ENCODE measurements around the gene CYP2W1.

CYP2W1 gene

DNA sequence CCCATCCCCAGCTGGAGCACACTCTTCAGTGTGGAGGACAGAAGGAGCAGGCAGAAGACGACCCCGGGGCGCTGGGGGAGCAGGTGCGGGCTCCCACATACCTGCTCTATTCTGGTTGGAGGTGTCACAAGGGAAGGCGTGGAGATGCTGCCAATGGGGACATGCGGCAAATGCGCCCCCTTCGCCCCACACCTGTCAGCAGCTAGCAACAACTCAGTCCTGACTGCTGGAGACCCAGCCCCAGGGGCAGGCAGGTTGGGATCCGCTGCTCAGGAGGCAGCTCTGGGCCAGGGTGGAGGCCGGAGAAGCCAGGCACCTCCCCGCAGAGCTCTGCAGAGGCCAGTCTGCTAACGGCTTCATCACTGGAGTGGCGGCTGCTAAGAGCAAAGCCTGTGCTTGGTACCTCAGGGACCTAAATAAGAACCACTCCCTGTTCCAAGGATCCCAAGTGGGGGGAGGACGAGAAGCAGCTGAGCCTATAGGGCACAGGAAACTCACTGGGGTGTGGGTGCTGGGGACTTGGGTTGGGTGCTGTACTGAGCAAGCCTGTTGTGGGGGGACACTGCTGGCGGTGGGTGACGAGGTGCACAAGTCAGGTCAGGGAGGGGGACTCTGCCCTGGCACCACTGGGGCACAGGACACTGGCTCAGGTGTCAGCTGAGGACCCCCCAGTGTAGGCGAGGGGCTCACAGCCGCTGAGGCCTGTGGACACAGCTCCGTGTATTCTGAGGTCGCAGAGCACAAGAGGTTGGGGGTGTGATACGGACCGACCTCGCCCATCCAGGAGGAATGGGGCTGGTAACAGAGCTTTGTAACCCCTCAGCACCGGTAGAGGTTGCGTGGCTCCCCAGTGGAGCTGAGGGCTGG is 42.1 kb downstream of the CYP2W1 start:
- WGBS = 95% methylated on average over 25 of the region's 25 CpGs
- Histone ChIP-seq H3K36me3 (ENCODE audit: insufficient read depth, low read length) (peaks cover 16% of the 10 kb centered on the region; the same call in 1 of the 2 replicates), H3K9ac (ENCODE audit: low read depth, low read length) (no peak overlapping the region), H3K4me1 (ENCODE audit: insufficient read depth, low read length) (peaks cover 2% of the 10 kb centered on the region; the same call in 1 of the 2 replicates), H3K27ac (ENCODE audit: low read depth, low read length) (no peak overlapping the region), H3K9me3 (ENCODE audit: insufficient read depth, low read depth, low read length) (no peaks in the 10 kb centered on the region), H3K27me3 (ENCODE audit: insufficient read depth, low read length) (no peaks in the 10 kb centered on the region), H3K4me3 (ENCODE audit: low read length) (no peak overlapping the region)

DNA sequence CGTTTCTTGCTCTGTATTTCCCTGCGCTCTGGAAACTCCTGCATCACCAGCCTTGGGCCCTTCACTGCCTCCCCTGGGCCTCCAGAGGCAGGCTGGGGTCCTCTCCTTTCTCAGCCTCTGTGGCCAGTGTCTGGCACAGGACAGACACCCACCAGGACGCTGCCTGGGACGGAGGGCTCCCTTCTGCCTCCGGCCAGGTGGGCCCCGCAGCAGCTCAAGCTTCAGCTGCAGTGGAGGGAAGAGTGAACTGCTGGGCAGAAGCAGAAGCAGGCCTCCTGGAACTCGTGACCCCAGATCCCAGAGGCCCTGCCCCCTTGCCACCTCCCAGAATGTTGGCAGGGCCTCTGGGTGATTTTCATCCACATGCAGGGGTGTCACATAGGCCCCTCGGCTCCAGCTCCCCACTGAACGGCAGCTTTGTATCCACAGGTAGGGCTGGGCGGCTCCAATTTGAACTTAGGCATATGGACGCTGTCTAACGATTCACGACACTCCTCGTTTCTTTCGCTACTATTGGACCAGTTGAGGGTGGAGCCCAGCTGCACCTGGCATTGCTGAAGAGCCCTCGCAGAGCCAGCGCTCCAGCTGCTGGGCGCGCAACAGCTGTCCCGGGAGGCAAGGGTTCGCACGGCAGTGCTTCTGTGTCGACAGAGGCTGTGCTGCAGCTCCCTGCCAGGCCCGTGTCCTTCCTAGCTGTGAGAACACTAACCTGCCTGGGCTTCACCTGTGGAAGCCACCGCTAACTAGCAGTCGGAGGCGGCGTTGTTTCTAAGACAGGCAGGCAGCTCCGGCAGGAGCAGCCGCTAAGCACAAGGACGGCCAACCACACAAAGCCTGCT is 43.0 kb downstream of the CYP2W1 start:
- H3K27me3 ChIP-seq (ENCODE audit: insufficient read depth, low read length) = no peaks in the 10 kb centered on the region
- no peaks in the 10 kb centered on the region for H3K9me3 ChIP-seq (ENCODE audit: insufficient read depth, low read depth, low read length)
- H3K4me1 ChIP-seq (ENCODE audit: insufficient read depth, low read length) = peaks cover 2% of the 10 kb centered on the region; the same call in 1 of the 2 replicates
- 94% methylated on average over 31 of the region's 31 CpGs for WGBS
- H3K36me3 ChIP-seq (ENCODE audit: insufficient read depth, low read length) = peaks cover 16% of the 10 kb centered on the region; the same call in 1 of the 2 replicates
- no peak overlapping the region for H3K9ac ChIP-seq (ENCODE audit: low read depth, low read length)
- no peak overlapping the region for H3K27ac ChIP-seq (ENCODE audit: low read depth, low read length)
- H3K4me3 ChIP-seq (ENCODE audit: low read length) = no peak overlapping the region

DNA sequence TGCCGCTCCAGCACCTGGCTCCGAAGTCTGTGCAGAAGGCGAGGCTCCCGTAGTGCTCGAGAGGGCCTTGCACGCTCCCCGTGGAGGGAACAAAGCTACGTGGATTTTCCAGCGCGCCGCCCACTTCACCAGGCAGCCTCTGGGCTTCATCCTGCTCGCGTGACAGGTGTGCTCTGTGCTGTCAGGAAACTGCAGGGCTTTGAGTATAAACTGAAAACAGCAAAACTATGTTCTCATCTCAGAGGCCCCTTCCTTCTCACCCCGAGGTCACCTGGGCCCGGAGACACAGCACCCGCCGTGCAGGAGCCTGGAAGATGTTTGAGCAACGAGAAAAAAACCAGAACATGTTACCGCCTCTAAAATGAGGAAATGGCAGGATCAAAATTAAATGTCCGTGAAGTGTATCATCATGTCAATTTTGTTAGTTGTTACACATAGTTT is 43.8 kb downstream of the CYP2W1 start:
- Histone ChIP-seq H3K36me3 (ENCODE audit: insufficient read depth, low read length) (peaks cover 11% of the 10 kb centered on the region; the same call in 1 of the 2 replicates), H3K4me3 (ENCODE audit: low read length) (peak overlapping the region; percentile 72), H3K9ac (ENCODE audit: low read depth, low read length) (no peak overlapping the region), H3K4me1 (ENCODE audit: insufficient read depth, low read length) (peaks cover 2% of the 10 kb centered on the region; the same call in 1 of the 2 replicates), H3K27me3 (ENCODE audit: insufficient read depth, low read length) (no peaks in the 10 kb centered on the region), H3K9me3 (ENCODE audit: insufficient read depth, low read depth, low read length) (no peaks in the 10 kb centered on the region), H3K27ac (ENCODE audit: low read depth, low read length) (no peak overlapping the region)
- WGBS = 95% methylated on average over 20 of the region's 20 CpGs

DNA sequence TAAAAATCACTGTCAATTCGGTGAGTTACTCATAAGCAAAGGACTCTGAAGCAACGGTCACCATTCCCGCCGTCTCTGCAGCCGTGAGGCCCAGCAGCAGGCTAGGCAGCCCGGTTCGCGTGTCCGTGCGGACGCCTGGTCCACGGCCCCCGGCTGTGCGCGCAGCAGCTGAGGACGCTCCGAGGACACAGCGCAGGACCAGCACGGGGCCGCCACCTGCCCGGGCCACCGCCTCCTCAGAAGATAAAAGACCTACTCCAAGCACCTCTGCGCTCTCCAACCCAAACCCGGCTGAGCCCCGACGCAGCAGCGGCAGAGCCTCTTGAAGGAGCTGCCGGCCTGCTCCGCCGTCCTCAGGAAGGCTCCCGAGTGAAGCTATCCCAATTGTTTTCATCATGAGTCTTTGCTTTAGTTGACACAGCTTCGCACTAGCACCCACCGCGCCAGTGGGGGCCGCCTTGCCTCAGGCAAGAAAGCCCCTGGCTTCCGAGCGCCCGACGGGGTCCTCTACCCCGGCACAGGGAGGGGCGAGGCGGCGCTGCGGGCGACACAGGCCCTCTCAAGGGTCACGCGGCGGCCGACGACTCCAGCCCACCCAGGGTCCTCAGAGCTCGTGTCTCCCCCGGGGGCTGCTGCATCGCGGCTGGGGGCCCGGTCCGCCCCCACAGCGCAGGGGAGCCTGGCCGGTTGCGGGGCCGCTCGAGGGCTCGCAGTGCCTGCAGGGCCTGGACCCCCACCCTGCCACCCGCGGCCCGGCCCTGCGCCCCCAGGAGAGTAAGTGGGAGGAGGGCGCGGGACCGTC is 44.5 kb downstream of the CYP2W1 start:
- Histone ChIP-seq H3K36me3 (ENCODE audit: insufficient read depth, low read length) (peaks cover 11% of the 10 kb centered on the region; the same call in 1 of the 2 replicates), H3K27me3 (ENCODE audit: insufficient read depth, low read length) (no peaks in the 10 kb centered on the region), H3K27ac (ENCODE audit: low read depth, low read length) (no peak overlapping the region; the same call in 1 of the 2 replicates), H3K9me3 (ENCODE audit: insufficient read depth, low read depth, low read length) (no peaks in the 10 kb centered on the region), H3K4me3 (ENCODE audit: low read length) (peak overlapping the region; percentile 72), H3K9ac (ENCODE audit: low read depth, low read length) (peak overlapping the region; percentile 79), H3K4me1 (ENCODE audit: insufficient read depth, low read length) (peaks cover 2% of the 10 kb centered on the region; the same call in 1 of the 2 replicates)
- WGBS = 10% methylated on average over 69 of the region's 69 CpGs

DNA sequence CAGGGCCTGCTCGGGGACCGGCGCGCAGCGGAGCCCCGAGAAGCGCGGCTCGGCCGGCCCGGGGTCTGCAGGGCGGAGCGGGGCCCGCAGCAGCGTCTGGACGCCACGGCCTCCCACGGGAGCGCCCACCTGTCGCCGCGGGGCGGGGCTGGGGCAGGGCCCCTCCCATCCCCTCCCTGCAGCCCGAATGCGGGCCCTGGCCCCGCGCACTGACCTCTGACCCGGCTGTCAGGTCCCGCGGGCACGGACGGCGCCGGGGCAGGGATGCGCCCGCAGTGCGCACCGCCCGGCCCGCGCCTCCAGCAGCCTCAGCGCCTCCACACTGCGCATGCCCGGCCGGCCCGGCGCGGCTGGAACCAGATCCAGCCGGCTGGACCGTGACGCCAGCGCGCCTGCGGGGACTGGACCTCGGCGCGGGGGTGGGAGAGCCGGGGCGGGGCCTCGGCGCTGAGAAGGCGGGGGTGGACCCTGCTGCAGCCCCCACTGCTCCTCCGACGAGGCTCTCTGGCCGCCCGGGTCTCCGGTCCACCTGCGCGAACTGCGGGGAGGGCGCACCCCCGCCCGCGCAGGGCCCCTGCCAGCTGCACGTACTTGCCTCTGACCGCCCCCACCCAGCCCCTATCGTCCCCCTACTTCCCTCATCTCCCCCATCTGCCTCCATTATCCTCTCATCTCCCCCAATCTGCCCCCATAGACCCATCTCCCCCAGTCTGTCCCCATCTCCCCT is 45.2 kb downstream of the CYP2W1 start:
- peaks cover 11% of the 10 kb centered on the region; the same call in 1 of the 2 replicates for H3K36me3 ChIP-seq (ENCODE audit: insufficient read depth, low read length)
- peak overlapping the region; percentile 30; the same call in 1 of the 2 replicates for H3K27ac ChIP-seq (ENCODE audit: low read depth, low read length)
- peak overlapping the region; percentile 72 for H3K4me3 ChIP-seq (ENCODE audit: low read length)

DNA sequence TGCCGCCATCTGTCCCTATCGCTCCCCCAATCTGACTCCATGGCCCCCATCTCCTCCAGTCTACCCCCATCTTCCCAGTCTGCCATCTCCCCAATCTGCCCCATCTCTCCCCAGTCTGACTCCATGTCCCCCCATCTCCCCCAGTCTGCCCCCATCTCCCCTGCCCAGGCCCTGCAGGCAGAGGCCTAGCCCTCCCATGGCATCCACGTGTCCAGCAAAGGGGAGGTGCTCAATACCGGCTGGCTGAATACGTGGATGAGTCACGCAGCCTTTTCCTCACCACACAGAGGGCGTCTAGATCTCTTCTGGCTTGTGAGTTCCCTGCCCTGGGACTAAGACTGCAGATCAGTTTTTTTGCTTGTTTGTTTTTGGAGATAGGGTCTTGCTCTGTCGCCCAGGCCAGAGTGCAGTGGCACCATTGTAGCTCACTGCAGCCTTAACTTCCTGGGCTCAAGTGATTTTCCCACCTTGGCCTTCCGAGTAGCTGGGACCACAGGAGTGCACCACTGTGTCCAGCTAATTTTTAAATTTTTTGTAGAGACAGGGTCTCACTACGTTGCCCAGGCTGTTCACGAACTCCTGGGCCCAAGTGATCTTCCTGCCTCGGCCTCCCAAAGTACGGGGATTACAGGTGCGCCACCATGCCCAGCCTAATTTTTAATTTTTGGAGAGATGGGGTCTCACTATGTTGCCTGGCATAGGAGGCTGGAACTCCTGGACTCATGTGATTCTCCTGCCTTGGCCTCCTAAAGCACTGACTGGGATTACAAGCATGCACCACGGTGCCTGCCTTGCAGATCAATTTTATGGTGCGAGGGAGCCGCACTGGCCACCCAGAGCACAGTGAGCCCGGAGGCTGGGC is 46.0 kb downstream of the CYP2W1 start:
- Histone ChIP-seq H3K36me3 (ENCODE audit: insufficient read depth, low read length) (peaks cover 11% of the 10 kb centered on the region; the same call in 1 of the 2 replicates), H3K4me3 (ENCODE audit: low read length) (peak overlapping the region; percentile 72), H3K27ac (ENCODE audit: low read depth, low read length) (peak overlapping the region; percentile 40), H3K4me1 (ENCODE audit: insufficient read depth, low read length) (peaks cover 2% of the 10 kb centered on the region; the same call in 1 of the 2 replicates), H3K9ac (ENCODE audit: low read depth, low read length) (peak overlapping the region; percentile 79), H3K27me3 (ENCODE audit: insufficient read depth, low read length) (no peaks in the 10 kb centered on the region), H3K9me3 (ENCODE audit: insufficient read depth, low read depth, low read length) (no peaks in the 10 kb centered on the region)
- 74% methylated on average over 18 of the region's 18 CpGs for WGBS

More for the DNA sequence above, 45.2 kb downstream of the CYP2W1 start:
- WGBS = under 1% methylated on average over 76 of the region's 77 CpGs
- Histone ChIP-seq H3K9me3 (ENCODE audit: insufficient read depth, low read depth, low read length) (no peaks in the 10 kb centered on the region), H3K4me1 (ENCODE audit: insufficient read depth, low read length) (peaks cover 2% of the 10 kb centered on the region; the same call in 1 of the 2 replicates), H3K27me3 (ENCODE audit: insufficient read depth, low read length) (no peaks in the 10 kb centered on the region), H3K9ac (ENCODE audit: low read depth, low read length) (peak overlapping the region; percentile 79)

DNA sequence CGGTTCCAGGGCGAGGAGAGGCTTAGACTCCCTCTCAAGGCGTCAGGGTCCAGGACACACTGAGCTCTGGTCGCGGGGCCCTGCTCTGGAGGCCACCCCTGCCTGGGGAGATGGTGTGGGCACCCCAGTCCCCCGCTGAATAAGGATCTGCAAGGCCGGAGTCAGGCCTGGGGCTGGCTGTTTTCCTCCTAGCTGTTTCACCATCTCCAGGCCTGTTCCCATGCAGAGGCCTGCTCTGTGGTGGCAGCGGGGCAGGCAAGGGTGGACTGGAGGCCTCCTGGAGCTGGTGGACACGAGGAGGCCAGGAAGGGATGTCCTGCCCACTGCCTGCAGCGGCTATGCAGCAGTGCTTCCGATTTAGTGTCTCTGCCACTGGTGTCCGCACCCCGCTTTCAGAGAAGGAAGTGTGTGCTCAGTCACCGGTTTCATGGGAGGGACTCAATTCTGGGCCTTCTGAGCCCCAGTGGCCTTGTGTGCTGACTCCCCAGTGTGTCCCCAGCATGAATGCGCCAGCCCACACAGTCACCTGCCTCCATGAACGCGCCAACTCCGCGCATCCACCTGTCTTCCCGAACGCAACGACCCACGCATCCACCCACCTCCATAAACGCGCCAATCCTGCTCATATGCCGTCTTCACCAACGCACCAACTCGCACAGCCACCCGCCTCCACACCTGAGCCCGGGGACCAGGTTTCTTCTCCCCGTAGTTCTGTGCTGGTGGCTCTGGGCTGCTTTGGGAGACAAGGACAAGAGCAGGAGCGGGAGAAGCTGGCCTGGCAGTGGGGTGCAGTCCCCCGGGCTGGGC is 46.9 kb downstream of the CYP2W1 start:
- H3K36me3 ChIP-seq (ENCODE audit: insufficient read depth, low read length) = peaks cover 11% of the 10 kb centered on the region; the same call in 1 of the 2 replicates
- no peak overlapping the region for H3K4me3 ChIP-seq (ENCODE audit: low read length)
- H3K4me1 ChIP-seq (ENCODE audit: insufficient read depth, low read length) = peaks cover 2% of the 10 kb centered on the region; the same call in 1 of the 2 replicates
- H3K9me3 ChIP-seq (ENCODE audit: insufficient read depth, low read depth, low read length) = 0 out of 2 replicates have a peak, but pooled peaks cover 1% of the 10 kb centered on the region
- H3K27ac ChIP-seq (ENCODE audit: low read depth, low read length) = no peak overlapping the region; the same call in 1 of the 2 replicates
- H3K9ac ChIP-seq (ENCODE audit: low read depth, low read length) = no peak overlapping the region
- no peaks in the 10 kb centered on the region for H3K27me3 ChIP-seq (ENCODE audit: insufficient read depth, low read length)
- 94% methylated on average over 33 of the region's 33 CpGs for WGBS

DNA sequence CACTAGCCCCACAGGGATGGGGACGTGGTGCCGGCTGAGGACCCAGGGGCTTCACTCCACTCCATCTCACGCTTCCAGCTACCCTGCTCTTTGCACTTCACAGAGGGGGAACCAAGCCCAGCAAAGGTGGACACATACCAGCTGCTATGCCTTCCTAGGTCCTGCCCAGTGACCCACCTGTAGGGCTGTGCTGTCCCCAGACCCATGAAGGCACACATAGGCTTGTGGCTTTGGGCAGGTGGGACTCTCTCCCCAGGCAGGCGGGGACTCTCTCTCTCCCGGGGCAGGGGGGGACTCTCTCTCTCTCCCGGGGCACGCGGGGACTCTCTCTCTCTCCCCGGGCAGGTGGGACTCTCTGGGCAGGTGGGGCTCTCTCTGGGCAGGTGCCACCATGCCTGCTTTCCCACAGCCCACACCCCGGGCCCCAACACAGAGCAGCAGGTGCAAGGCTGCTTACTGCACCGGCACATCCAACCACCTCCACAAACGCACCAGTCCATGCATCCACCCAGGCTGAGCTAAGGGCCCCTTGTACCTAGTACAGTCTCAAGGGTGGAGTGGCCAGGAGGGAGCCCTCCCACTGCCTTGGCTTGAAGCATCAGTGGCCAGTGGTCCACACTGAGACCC is 47.6 kb downstream of the CYP2W1 start:
- Histone ChIP-seq H3K27me3 (ENCODE audit: insufficient read depth, low read length) (no peaks in the 10 kb centered on the region), H3K4me3 (ENCODE audit: low read length) (no peak overlapping the region), H3K27ac (ENCODE audit: low read depth, low read length) (no peak overlapping the region), H3K4me1 (ENCODE audit: insufficient read depth, low read length) (peaks cover 2% of the 10 kb centered on the region; the same call in 1 of the 2 replicates), H3K9me3 (ENCODE audit: insufficient read depth, low read depth, low read length) (peaks cover 8% of the 10 kb centered on the region), H3K36me3 (ENCODE audit: insufficient read depth, low read length) (peaks cover 10% of the 10 kb centered on the region; the same call in 1 of the 2 replicates), H3K9ac (ENCODE audit: low read depth, low read length) (no peak overlapping the region)
- 89% methylated on average over 12 of the region's 12 CpGs for WGBS

Data from HUES64 (cell line).